PC-9 (cell line): ENCODE measurements around the gene GRID2.

Experiments
- EZH2 ChIP-seq: fragments of 200-600 bp; sonication (generic); IDR thresholded peaks from 2 replicates; pipeline ENCODE4 v1.8.0; 2017; ENCODE audit warnings: antibody characterized with exemption, low read depth
- TF ChIP-seq, protein P1 (sequence below): fragments of 200-600 bp; sonication (generic); conservative IDR thresholded peaks from 2 replicates; pipeline ENCODE4 v1.6.1; 2017; ENCODE audit warnings: mixed run types, antibody characterized with exemption, mild to moderate bottlenecking, moderate library complexity

DNA sequence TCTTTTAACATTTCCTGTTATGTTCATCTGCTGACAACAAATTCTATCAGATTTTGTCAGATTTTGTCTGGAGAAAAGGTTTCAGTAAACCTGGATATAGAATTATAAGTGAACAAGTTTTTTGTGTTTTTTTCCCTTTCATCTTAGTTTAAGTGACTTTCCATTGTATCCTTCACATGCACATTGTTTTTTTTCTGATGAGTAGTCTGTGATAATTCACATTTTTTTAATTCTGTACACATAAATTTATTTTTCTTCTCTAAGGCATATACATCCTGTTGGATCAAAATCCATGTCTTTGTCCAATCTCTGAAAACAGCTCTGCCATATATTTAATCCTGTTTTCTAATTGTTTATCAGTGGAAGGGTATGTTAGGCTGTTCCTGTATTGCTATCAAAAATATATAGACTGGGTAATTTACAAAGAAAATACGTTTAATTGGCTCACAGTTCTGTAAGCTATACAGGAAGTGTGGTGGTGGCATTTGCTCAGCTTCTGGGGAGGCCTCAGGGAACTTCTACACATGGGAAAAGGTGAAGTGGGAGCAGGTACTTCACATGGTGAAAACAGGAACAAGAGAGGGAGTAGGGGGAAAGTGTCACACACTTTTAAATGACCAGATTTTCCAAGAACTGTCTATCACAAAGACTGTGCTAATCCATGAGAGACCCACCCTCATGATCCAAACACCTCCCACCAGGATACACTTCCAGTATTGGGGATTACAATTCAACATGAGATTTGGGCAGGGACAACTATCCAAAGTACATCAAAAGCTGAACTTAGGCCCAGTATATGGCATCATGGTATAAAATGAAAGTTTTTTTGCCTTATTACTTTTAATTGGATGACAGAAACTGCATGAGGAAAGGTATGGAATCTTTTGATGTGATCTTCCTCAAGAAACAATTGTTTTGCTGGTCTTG lies 45.6 kb upstream of the GRID2 start:
- TF ChIP-seq, protein P1, sequence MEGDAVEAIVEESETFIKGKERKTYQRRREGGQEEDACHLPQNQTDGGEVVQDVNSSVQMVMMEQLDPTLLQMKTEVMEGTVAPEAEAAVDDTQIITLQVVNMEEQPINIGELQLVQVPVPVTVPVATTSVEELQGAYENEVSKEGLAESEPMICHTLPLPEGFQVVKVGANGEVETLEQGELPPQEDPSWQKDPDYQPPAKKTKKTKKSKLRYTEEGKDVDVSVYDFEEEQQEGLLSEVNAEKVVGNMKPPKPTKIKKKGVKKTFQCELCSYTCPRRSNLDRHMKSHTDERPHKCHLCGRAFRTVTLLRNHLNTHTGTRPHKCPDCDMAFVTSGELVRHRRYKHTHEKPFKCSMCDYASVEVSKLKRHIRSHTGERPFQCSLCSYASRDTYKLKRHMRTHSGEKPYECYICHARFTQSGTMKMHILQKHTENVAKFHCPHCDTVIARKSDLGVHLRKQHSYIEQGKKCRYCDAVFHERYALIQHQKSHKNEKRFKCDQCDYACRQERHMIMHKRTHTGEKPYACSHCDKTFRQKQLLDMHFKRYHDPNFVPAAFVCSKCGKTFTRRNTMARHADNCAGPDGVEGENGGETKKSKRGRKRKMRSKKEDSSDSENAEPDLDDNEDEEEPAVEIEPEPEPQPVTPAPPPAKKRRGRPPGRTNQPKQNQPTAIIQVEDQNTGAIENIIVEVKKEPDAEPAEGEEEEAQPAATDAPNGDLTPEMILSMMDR: no peak
- no peak for TF ChIP-seq EZH2
